Cardiac muscle cell (in vitro differentiated cells and primary cell): ENCODE data around the gene GTF2IRD1. TPM values are rescaled to one million over a fixed set of nuclear protein-coding genes. Genes with fewer than 3 reads are reported as not detected.
"Not testable (repeated sequence)": the region's sequence is repeated elsewhere in the genome, so short reads cannot be mapped to it uniquely, and the experiment has no call there.

ENCODE experiments used
- DNase-seq, 2 donors: peaks; one replicate each; pipeline versions ENCODE4 v3.0.0 to v3.0.0-alpha.2; 2010 to 2017; ENCODE audit warnings: low read depth in 1 of 2, low spot score in 1 of 2
- H3K27ac ChIP-seq: fragments of 200-600 bp; sonication (generic); 2 replicates; pipeline ENCODE4 v1.5.1; 2016
- H3K27me3 ChIP-seq: fragments of 200-600 bp; sonication (generic); 2 replicates; pipeline ENCODE4 v1.6.0; 2016; ENCODE audit warnings: control low read depth
- H3K36me3 ChIP-seq: fragments of 200-600 bp; sonication (generic); 2 replicates; pipeline ENCODE4 v1.5.1; 2016; ENCODE audit warnings: control low read depth
- H3K4me1 ChIP-seq: fragments of 200-600 bp; sonication (generic); 2 replicates; pipeline ENCODE4 v1.8.1; 2017; ENCODE audit warnings: low read depth, mild to moderate bottlenecking, mixed run types
- H3K4me3 ChIP-seq: fragments of 200-600 bp; sonication (generic); 2 replicates; pipeline ENCODE4 v1.5.1; 2016; ENCODE audit warnings: mild to moderate bottlenecking
- H3K9me3 ChIP-seq: fragments of 200-600 bp; sonication (generic); 2 replicates; pipeline ENCODE4 v1.5.1; 2017; ENCODE audit warnings: low read depth, mild to moderate bottlenecking, control low read depth
- CTCF ChIP-seq: IDR thresholded peaks from 2 replicates; pipeline ENCODE4 v1.5.1; 2012; ENCODE audit warnings: low read depth, mild to moderate bottlenecking, low read length
- polyA plus RNA-seq: library from polyadenylated mRNA; unstranded; fragments of >200 nt; fragmentation: Nextera tagmentation; extraction: Ambion mirVana; gene quantifications from 2 replicates; pipeline ENCODE4 v1.2.1, GENCODE V29; 2016
- total RNA-seq: library from RNA; depleted of rRNA; stranded (reverse); fragments of >200 nt; gene quantifications from 2 replicates; pipeline ENCODE4 v1.2.3, GENCODE V29; 2016

GTF2IRD1 gene
- total and polyA plus RNA-seq, 2 experiments from 2014 or later, result 29.6 to 51.4 TPM

GRCh38 chr7:74554178-74554577, 100.5 kb downstream of the GTF2IRD1 start:
- no peak for DNase-seq
- no peak overlapping the region for H3K27ac ChIP-seq
- no peaks in the 10 kb centered on the region for H3K9me3 ChIP-seq
- TF ChIP-seq CTCF, result no peak
- no peaks in the 10 kb centered on the region for H3K4me1 ChIP-seq
- H3K4me3 ChIP-seq, result no peak overlapping the region
- no peaks in the 10 kb centered on the region for H3K27me3 ChIP-seq
- H3K36me3 ChIP-seq, result peaks cover 13% of the 10 kb centered on the region

GRCh38 chr7:74560086-74560719, 106.5 kb downstream of the GTF2IRD1 start:
- no peak for DNase-seq
- no peak overlapping the region for H3K4me3 ChIP-seq

GRCh38 chr7:74561898-74562613, 108.3 kb downstream of the GTF2IRD1 start:
- no peak for DNase-seq
- peaks cover 13% of the 10 kb centered on the region for H3K36me3 ChIP-seq
- no peaks in the 10 kb centered on the region for H3K9me3 ChIP-seq
- H3K27me3 ChIP-seq, result no peaks in the 10 kb centered on the region
- no peak overlapping the region for H3K27ac ChIP-seq
- no peak overlapping the region for H3K4me3 ChIP-seq
- no peaks in the 10 kb centered on the region for H3K4me1 ChIP-seq
- no peak for TF ChIP-seq CTCF

More at GRCh38 chr7:74560086-74560719, 106.5 kb downstream of the GTF2IRD1 start:
- TF ChIP-seq CTCF, result no peak
- Histone ChIP-seq H3K36me3 (peaks cover 13% of the 10 kb centered on the region), H3K27ac (no peak overlapping the region), H3K4me1 (no peaks in the 10 kb centered on the region), H3K9me3 (no peaks in the 10 kb centered on the region), H3K27me3 (no peaks in the 10 kb centered on the region)

GRCh38 chr7:74563639-74564038, 109.9 kb downstream of the GTF2IRD1 start:
- not testable (repeated sequence) for H3K4me1 ChIP-seq, H3K4me3 ChIP-seq, H3K36me3 ChIP-seq, DNase-seq, H3K9me3 ChIP-seq, H3K27me3 ChIP-seq, H3K27ac ChIP-seq

- TF ChIP-seq CTCF, result no peak
- no peaks in the 10 kb centered on the region for H3K27me3 ChIP-seq
Observed at GRCh38 chr7:74567318-74567668, 113.6 kb downstream of the GTF2IRD1 start.

GRCh38 chr7:74568658-74569057, 115.0 kb downstream of the GTF2IRD1 start:
- no peak for DNase-seq

More at GRCh38 chr7:74567318-74567668, 113.6 kb downstream of the GTF2IRD1 start:
- DNase-seq, result no peak
- Histone ChIP-seq H3K36me3 (no peaks in the 10 kb centered on the region), H3K27ac (no peak overlapping the region), H3K9me3 (no peaks in the 10 kb centered on the region), H3K4me1 (peaks cover 6% of the 10 kb centered on the region), H3K4me3 (no peak overlapping the region)

More at GRCh38 chr7:74568658-74569057, 115.0 kb downstream of the GTF2IRD1 start:
- no peaks in the 10 kb centered on the region for H3K36me3 ChIP-seq
- no peak for TF ChIP-seq CTCF
- peaks cover 17% of the 10 kb centered on the region for H3K4me1 ChIP-seq
- H3K27me3 ChIP-seq, result no peaks in the 10 kb centered on the region
- no peak overlapping the region for H3K4me3 ChIP-seq
- no peaks in the 10 kb centered on the region for H3K9me3 ChIP-seq
- H3K27ac ChIP-seq, result no peak overlapping the region
